Transverse colon (tissue), 4 donors: ENCODE data around the gene OBSL1. TPM values are rescaled to one million over a fixed set of nuclear protein-coding genes. Genes with fewer than 3 reads are reported as not detected.

Experiments used
- DNase-seq: peaks from one replicate; pipeline ENCODE4 v3.0.0-alpha.2; 2019
- H3K27ac ChIP-seq, 4 donors: fragments of 200-600 bp; sonication (generic); 2 replicates each; pipeline ENCODE4 v1.5.1; 2016 to 2018; ENCODE audit warnings: inconsistent platforms in 4 of 4
- H3K27me3 ChIP-seq: fragments of 200-600 bp; sonication (generic); 2 replicates; pipeline ENCODE4 v1.5.1; 2017; ENCODE audit warnings: inconsistent platforms
- H3K36me3 ChIP-seq, 4 donors: fragments of 200-600 bp; sonication (generic); 2 replicates each; pipeline ENCODE4 v1.5.1; 2017 to 2019; ENCODE audit warnings: inconsistent platforms in 4 of 4
- H3K4me1 ChIP-seq, 4 donors: fragments of 200-600 bp; sonication (generic); 2 replicates each; pipeline ENCODE4 v1.5.1; 2017 to 2020; ENCODE audit warnings: inconsistent platforms in 4 of 4
- H3K4me3 ChIP-seq, 4 donors: fragments of 200-600 bp; sonication (generic); 1 replicate in 1 of 4; 2 replicates in 3 of 4; pipeline versions ENCODE4 v1.5.1 to v1.6.1; 2017 to 2019; ENCODE audit warnings: inconsistent platforms in 4 of 4
- H3K9me3 ChIP-seq, 2 donors: fragments of 200-600 bp; sonication (generic); 2 replicates each; pipeline ENCODE4 v1.5.1; 2017 to 2019; ENCODE audit warnings: inconsistent platforms in 2 of 2
- CTCF ChIP-seq, 5 experiments: fragments of 200-600 bp in 3 of 5; fragments of 450-650 bp in 2 of 5; sonication (generic) in 3 of 5; IDR thresholded peaks; 1 replicate in 2 of 5; 2 replicates in 3 of 5; pipeline ENCODE4 v1.5.1; 2016 to 2017; ENCODE audit warnings: antibody characterized with exemption in 5 of 5, inconsistent platforms in 3 of 5, mild to moderate bottlenecking in 2 of 5, moderate library complexity in 1 of 5
- EP300 ChIP-seq: sonication (generic); formaldehyde crosslinking; IDR thresholded peaks from one replicate; pipeline ENCODE4 v1.6.1; 2017; ENCODE audit warnings: antibody characterized with exemption, low read depth
- POLR2A ChIP-seq: fragments of 450-650 bp; IDR thresholded peaks from one replicate; pipeline ENCODE4 v1.6.1; 2016; ENCODE audit warnings: antibody characterized with exemption, mild to moderate bottlenecking, moderate library complexity
- POLR2AphosphoS5 ChIP-seq, 3 donors: sonication (generic); formaldehyde crosslinking; IDR thresholded peaks; one replicate each; pipeline ENCODE4 v1.6.1; 2016; ENCODE audit warnings: antibody characterized with exemption in 3 of 3
- WGBS, 2 donors: methylation state at CpG; one replicate each; pipeline ENCODE4 v1.1.5; 2018; ENCODE audit warnings: low coverage in 1 of 2; 5-methylcytosine and 5-hydroxymethylcytosine counted together
- in situ Hi-C, 4 donors: fragments of 200-750 bp; cut with MboI; loops; one replicate each; pipeline versions ENCODE4 v1.15.0 to v1.15.1; 2017; ENCODE audit warnings: low sequenced_read_pairs in 3 of 4, low pct_ligation_motif_present in 1 of 4, low pct_unique_long_range_greater_than_20kb in 1 of 4
- intact Hi-C: fragments of 100-400 bp; cut with DNase I; formaldehyde crosslinking; loops from one replicate; pipeline ENCODE4 v1.15.1; 2023; ENCODE audit warnings: low total_unique reads
- total RNA-seq, 4 donors: library from RNA; depleted of rRNA; stranded (reverse); fragments of >200 nt; gene quantifications; one replicate each; pipeline ENCODE4 v1.1.0, GENCODE V29; 2016

OBSL1 gene
- total RNA-seq, 4 donors from 2014 or later: 18.1 to 57.2 (median 19.0) TPM

GRCh38 chr2:219553168-219553417, 18.2 kb downstream of the OBSL1 start:
- H3K27ac ChIP-seq: no peak overlapping the region

GRCh38 chr2:219552382-219553167, 18.8 kb downstream of the OBSL1 start:
- H3K4me1 ChIP-seq: peaks cover 5 to 19% (median 12%) of the 10 kb centered on the region in 4 donors
- peak; percentile 90 for DNase-seq
- TF ChIP-seq POLR2AphosphoS5 (IDR thresholded peaks at IDR 0.05): peak in 1 of 3 donors; percentile 11
- no peak for TF ChIP-seq CTCF (IDR thresholded peaks at IDR 0.05)
- TF ChIP-seq EP300: no peak
- TF ChIP-seq POLR2A: no peak
- peak overlapping the region; percentile 39 to 72 (median 57) for H3K4me3 ChIP-seq
- no peaks in the 10 kb centered on the region for H3K36me3 ChIP-seq
- H3K9me3 ChIP-seq: no peaks in the 10 kb centered on the region
- in situ Hi-C loops: no loop called here
- WGBS, 2 donors: 6% methylated on average over 44 of the region's 99 CpGs; no CpG with 5 or more reads in 1 of the 2 donors
- H3K27ac ChIP-seq: peak overlapping the region; percentile 45 to 61 (median 58)
- H3K27me3 ChIP-seq: peaks cover 32% of the 10 kb centered on the region
- intact Hi-C loops: loop anchor here (5.0 kb wide), 1 partner anchor 90 kb away; no protein-coding TSS in a partner anchor

More at GRCh38 chr2:219553168-219553417, 18.2 kb downstream of the OBSL1 start:
- H3K4me3 ChIP-seq: peak overlapping the region in 3 of 4 donors; percentile 39 to 72 (median 54)
- peaks cover 32% of the 10 kb centered on the region for H3K27me3 ChIP-seq
- in situ Hi-C loops: no loop called here
- intact Hi-C loops: loop anchor here (5.0 kb wide), 1 partner anchor 89 kb away; no protein-coding TSS in a partner anchor
- H3K36me3 ChIP-seq: no peaks in the 10 kb centered on the region
- H3K9me3 ChIP-seq: no peaks in the 10 kb centered on the region
- WGBS, 2 donors: 34% methylated on average over 7 of the region's 7 CpGs; no CpG with 5 or more reads in 1 of the 2 donors
- H3K4me1 ChIP-seq: peaks cover 5 to 19% (median 12%) of the 10 kb centered on the region in 4 donors
- TF ChIP-seq POLR2A (no peak), CTCF (IDR thresholded peaks at IDR 0.05) (no peak), POLR2AphosphoS5 (IDR thresholded peaks at IDR 0.05) (no peak), EP300 (no peak)
- DNase-seq: no peak

GRCh38 chr2:219551441-219552381, 19.6 kb downstream of the OBSL1 start:
- Histone ChIP-seq H3K4me3 (peak overlapping the region; percentile 39 to 72 (median 57)), H3K9me3 (no peaks in the 10 kb centered on the region), H3K36me3 (no peaks in the 10 kb centered on the region), H3K27me3 (peaks cover 32% of the 10 kb centered on the region), H3K4me1 (peaks cover 5 to 19% (median 12%) of the 10 kb centered on the region in 4 donors), H3K27ac (peak overlapping the region; percentile 45 to 61 (median 58))
- TF ChIP-seq EP300 (no peak), POLR2A (no peak), CTCF (IDR thresholded peaks at IDR 0.05) (no peak), POLR2AphosphoS5 (IDR thresholded peaks at IDR 0.05) (no peak)
- peak; percentile 23 for DNase-seq
- intact Hi-C loops (loop anchor here (5.0 kb wide), 1 partner anchor 91 kb away; no protein-coding TSS in a partner anchor), in situ Hi-C loops (no loop called here)
- WGBS, 2 donors: 7% methylated on average over 54 of the region's 54 CpGs; no CpG with 5 or more reads in 1 of the 2 donors

- no peak for DNase-seq
- Histone ChIP-seq H3K27me3 (peaks cover 32% of the 10 kb centered on the region), H3K4me1 (peaks cover 5 to 20% (median 12%) of the 10 kb centered on the region in 4 donors), H3K36me3 (no peaks in the 10 kb centered on the region), H3K4me3 (no peak overlapping the region), H3K9me3 (no peaks in the 10 kb centered on the region), H3K27ac (no peak overlapping the region)
- in situ Hi-C loops: no loop called here
- intact Hi-C loops: loop anchor here (5.0 kb wide), 1 partner anchor 93 kb away; no protein-coding TSS in a partner anchor
- TF ChIP-seq POLR2AphosphoS5 (IDR thresholded peaks at IDR 0.05) (no peak), CTCF (IDR thresholded peaks at IDR 0.05) (no peak), EP300 (no peak), POLR2A (no peak)
- 86% methylated on average over 8 of the region's 9 CpGs; no CpG with 5 or more reads in 1 of the 2 donors for WGBS, 2 donors
Observed at GRCh38 chr2:219549619-219550018, 21.7 kb downstream of the OBSL1 start.
